NOMO-1 (cell line): ENCODE data around the gene ELMOD3.
"Not testable (repeated sequence)": the region's sequence is repeated elsewhere in the genome, so short reads cannot be mapped to it uniquely, and the experiment has no call there.

ENCODE experiments used
- DNase-seq, 2 experiments: peaks; one replicate each; lab custom pipeline; 2025; ENCODE audit not compliant: unreplicated experiment in 2 of 2; lab: John Stamatoyannopoulos, UW

Gene ELMOD3

DNA sequence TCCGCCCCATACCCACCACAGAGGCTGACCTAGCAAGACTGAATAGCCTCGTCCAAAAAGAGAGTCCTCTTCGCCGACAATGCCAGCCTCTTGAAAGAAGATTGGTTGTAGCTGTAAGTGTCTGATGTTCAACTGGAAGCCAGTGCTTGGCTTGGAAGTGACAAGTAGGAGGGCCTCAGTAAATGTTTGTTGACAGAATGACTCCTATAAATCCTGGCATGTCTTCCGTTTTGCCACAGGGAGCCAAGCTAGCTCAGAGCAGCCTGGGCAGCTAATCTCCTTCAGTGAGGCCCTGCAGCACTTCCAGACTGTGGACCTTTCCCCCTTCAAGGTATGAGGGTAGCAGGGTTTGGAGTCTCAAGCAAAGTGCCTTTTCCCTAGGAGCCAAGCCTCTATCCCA is 14.9 kb downstream of the ELMOD3 start:
- no peak for DNase-seq

DNA sequence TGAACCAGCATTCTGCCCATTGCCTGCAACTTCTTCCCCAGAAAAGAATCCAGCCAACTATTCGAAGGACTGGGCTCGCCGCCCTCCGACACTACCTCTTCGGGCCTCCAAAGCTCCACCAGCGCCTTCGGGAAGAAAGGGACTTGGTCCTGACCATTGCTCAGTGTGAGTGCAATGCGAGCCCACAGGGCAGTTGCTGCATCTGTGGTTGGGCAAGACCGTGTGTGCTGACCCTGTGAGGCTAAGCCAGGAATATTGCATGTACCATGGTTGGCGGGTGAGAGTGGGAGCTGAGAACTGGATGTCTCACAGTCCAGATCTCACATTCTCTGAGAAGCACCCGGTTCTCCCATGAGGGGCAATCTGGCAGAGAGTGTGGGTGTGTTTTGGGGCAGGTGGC is 16.5 kb downstream of the ELMOD3 start:
- DNase-seq = no peak

DNA sequence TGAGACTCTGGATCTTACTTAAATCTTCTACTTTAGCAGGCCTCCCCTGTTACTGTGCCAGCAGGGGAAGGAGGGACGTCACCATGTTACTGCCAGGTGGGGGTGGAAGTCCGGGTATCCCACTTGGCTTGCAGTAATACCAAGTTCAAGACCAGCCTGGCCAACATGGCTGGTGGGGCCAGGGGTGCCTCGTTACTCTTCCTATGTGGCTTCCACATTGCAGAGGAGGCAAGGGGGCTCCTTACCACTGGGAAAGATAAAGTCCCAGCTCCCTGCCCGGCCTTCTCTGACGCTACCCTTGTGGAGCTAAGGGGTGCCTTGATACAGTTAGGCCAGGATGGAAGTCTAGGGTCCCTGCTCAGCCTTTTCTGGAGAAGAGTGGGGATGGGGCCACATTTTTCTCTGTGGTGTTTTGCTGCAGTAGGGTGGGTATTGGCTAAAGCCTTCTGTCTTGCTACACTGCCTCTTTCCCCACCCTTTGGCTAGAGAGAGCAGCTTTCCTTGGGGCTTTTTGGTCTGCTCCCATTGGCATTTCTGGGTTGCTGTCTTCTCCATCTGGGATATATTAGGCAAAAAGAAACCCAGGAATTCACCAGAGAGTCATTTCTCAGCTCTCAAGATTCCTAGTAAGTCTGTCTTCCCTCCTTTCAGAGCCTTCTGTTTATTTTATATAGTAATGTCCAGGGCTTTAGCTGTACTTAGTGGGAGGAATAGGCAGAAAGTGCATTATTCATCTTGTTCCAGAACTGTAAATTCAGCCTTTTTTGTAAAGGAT is 21.9 kb downstream of the ELMOD3 start:
- no peak for DNase-seq

DNA sequence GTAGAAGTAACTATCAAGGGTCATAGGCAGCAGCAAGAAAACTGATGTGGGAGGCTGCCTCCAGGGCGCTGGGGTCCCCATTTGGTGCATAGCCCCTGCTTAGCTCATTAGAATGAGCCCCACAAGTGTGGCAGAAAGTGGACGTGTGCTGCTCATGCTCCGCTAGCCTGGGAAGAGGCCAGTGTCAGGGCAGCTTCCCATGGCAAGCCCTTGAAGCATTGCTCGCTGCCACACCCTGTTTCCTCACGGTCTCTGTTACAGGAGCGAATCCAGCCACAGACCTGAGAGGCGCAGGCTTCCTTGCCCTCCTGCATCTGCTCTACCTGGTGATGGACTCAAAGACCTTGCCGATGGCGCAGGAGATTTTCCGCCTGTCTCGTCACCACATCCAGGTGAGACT is 22.5 kb downstream of the ELMOD3 start:
- no peak for DNase-seq

DNA sequence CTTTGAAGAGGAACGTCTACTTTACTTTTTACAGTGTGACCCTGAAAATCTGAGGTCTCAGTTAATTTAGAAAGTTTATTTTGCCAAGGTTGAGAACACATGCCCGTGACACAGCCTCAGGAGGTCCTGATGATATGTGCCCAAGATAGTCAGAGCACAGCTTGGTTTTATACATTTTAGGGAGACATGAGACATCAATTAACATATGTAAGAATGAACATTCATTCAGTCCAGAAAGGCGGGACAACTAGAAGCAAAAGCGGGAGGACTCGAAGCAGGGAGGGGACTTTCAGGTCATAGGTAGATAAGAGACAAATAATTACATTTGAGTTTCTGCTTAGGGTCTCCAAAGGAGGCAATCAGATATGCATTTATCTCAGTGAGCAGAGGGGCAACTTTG is 23.7 kb downstream of the ELMOD3 start:
- no peak for DNase-seq

DNA sequence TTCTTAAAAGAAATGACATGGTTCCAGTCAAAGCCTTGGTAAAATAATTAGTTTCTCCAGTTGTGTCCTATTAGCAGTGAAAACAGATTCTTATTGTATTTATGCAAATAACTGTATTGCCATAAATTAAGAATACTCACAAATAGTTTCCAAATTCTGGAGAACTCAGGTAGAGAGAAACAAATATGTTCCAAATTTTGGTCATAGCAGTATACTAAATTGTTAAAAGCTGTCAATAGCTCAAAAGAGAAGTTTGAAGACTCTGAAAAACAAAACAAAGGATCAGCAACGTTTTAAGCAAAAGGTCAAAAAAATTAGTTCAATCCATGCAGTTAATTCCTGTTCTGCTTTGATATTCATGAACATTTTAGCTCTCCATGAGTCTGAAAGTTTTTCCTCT is 25.5 kb downstream of the ELMOD3 start:
- no peak for DNase-seq

DNA sequence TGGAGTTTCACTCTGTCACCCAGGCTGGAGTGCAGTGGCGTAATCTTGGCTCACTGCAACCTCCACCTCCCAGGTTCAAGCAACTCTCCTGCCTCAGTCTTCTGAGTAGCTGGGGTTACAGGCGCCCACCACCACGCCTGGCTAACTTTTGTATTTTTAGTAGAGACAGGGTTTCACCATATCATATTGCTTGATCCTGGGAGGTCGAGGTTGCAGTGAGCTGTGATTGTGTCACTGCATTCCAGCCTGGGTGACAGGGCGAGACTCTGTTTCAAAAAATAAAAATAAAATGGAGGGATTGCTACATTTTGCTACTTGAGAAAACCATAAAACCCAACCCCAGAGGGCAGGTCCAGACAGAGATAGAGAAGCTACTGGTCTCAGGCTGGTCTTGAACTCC is 28.6 kb downstream of the ELMOD3 start:
- not testable (repeated sequence) for DNase-seq

DNA sequence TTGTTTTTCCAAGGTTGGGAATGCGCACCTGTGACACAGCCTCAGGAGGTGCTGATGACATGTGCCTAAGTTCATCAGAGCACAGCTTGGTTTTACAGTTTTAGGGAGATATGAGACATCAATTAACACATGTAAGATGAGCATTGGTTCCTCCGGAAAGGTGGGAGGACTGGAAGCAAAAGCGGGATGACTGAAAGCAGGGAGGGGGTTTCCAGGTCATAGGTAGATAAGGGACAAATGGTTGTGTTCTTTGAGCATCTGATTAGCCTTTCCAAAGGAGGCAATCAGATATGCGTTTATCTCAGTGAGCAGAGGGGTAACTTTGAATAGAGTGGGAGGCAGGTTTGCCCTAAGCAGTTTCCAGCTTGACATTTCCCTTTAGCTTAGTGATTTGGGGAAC is 29.3 kb downstream of the ELMOD3 start:
- no peak for DNase-seq

DNA sequence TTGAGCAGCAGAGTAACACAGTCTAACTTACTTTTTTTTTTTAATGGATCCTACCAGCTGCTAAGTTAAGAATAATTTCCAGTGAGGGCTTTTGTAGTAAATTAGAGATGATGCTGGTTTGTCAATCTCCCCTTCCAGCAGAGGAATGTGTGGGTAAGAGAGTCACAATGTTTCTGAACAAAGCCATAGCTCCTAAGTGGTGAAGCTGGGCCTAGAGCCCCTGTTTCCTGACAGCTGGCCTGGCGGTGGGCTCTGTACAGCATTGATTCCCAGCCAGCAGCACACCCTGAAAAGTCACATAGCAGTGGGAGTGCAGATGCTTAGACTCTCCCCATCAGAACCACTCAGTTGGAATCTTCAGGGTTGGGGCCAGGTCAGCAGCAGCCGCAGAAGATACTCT is 31.2 kb downstream of the ELMOD3 start:
- DNase-seq = no peak

DNA sequence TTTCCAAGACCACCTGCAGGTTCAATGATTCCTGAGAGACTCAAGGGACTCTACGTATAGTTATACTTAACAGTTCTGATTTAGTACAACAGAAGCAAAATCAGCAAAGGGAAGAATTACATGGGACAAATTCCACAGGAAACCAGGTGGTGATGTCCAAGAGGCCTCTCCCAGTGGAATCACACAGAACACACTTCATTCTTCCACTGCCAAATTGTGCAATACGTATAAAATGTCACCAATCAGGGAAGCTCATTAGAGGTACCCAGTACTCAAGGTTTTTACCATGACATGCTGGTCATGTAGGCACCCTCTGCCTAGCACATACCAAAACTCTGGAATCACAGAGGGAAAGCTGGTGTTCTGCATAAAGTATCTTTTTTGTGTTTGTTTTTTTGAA is 33.2 kb downstream of the ELMOD3 start:
- DNase-seq = no peak

DNA sequence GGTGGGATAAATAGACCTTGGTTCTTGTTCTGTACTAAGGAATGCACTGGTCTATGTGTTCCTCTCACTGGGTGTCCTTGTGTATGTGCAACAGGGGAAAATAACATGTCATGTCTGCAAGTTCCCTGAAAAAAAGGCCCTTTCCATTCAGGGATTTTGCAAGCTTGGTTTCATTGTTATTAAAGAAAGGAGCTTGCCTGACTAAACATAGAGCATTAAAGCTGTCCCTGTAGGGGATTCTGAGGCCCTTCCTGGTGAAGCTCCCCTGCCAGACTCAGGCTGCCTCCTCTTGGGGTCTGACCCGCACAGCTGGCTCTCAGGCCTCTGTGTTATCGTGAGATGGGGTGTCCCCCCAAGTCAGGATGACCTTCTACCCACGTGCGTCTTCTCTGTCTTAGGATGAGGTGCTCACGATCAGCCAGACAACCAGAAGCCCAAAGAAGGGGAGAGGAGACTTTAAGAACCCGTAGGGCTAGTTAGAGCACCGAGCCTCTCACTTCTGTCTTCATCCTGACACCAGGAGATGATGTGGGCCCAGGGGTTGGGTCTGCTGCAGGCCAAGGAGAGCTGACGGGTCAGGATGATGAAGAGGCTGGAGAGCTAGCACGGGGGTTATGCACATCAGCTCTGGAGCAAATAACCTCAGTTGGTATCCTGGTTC is 34.4 kb downstream of the ELMOD3 start:
- DNase-seq = no peak

DNA sequence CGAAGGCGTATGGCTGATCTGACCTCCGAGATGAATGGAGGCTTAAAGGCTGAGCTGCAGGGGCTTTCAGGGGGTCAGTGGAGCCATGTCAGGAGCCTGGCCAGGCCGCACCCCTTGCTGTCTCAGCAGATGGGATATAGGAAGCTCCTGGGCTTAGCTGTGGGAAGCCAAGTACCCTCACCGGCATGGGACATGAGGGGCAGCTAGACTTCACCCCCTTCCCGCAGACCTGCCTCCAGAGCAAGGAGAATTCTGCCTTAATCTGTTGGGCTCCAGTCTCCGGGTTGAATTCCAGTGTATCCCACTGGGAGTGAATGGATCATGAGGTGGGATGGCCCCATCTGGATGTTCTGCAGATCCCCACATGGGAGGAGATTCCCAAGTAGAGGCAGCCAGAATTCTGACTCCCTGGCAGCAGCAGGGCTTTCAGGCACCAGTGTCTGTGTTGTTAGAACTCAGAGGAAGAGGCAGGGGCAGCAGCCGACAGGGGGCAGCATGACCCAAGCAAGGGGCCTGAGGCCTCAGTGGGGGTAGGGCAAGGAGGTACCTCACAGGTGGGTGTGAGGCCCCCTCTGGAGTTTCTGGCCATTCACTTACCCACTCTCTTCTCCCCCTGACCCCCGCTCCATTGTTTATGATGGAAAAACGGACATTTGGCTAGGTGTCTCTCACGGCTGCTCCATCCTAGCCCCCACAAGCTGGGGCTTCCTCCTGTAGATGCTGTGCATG is 36.5 kb downstream of the ELMOD3 start:
- peak; percentile 27 to 43 for DNase-seq

DNA sequence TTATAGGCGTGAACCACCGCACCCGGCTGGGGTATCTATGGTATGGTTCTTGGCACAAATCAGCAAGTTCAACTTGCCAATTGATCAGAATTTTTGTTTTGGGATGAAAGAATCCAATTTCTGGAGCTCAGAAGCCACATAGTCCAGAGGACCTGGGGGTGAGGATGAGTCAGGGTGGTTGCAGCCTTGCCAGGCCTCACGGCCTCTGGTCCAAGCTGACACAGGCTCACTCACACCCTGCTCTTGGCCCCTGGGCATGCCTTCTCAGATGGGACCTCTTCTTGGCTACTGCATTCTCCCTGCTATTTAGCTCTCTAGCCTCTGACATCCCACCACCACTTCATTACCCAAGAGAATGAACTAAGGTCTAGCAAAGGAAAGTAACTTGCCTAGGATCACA is 39.3 kb downstream of the ELMOD3 start:
- no peak for DNase-seq

DNA sequence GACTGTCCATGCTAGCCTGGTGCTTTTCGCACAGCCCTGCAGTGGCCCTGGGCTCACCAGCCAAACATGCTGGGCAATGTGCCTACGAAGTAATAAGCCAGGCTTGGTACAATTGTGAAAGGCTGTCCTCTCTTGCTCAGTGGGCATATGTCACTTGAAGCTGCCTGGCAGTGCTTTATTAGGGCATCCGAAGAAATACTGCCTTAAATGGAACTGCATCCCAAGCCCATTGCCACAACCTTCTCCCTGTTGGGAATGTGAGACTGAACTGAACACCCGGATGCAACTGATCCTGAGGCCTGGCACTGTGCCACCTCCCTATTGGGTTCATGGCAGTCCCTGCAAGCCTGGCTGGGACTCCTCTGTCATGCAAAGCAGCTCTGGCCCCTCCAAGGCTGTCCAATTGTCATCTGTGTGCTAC is 39.7 kb downstream of the ELMOD3 start:
- no peak for DNase-seq

DNA sequence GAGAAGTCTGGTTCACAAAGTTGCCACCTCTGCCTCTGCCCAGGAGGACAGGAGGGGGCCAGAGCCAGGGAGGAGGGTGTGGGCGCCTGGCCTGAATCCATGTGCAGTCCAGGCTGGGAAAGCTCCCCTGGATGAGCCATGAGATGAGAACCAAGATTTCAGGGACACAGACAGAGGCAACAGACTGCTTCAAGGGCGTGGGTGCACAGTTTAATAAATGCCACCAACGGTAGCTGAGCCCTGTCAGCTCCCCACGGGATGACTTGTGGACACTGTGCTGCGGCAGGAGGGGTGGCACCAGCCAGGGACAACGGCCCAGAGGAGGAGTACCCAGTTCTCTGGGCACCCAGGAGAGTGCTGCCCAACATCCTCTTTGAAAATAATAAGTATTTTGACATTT is 40.4 kb downstream of the ELMOD3 start:
- no peak for DNase-seq

DNA sequence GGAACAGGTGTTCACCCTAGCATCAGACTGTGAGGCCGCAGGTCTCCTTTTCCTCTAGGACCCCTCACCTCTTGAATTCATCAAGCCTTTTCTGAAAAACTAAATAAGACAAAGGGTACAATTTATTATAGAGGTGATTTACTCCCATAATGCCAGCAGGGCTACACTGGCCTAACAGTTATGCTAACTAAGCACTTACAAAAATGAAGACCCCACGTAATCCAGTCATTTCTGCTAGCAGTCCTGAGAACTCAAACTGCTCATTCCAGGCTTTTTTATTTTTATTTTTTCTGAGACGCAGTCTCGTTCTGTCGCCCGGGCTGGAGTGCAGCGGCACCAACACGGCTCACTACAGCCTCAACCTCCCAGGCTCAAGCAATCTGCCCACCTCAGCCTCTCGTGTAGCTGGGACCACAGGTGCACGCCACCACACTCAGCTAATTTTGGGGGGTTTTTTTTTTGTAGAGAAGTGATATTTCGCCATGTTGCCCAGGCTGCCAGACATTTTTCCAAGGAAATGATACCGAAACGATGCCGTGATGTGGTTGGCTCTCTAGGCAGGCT is 41.4 kb downstream of the ELMOD3 start:
- DNase-seq = no peak

DNA sequence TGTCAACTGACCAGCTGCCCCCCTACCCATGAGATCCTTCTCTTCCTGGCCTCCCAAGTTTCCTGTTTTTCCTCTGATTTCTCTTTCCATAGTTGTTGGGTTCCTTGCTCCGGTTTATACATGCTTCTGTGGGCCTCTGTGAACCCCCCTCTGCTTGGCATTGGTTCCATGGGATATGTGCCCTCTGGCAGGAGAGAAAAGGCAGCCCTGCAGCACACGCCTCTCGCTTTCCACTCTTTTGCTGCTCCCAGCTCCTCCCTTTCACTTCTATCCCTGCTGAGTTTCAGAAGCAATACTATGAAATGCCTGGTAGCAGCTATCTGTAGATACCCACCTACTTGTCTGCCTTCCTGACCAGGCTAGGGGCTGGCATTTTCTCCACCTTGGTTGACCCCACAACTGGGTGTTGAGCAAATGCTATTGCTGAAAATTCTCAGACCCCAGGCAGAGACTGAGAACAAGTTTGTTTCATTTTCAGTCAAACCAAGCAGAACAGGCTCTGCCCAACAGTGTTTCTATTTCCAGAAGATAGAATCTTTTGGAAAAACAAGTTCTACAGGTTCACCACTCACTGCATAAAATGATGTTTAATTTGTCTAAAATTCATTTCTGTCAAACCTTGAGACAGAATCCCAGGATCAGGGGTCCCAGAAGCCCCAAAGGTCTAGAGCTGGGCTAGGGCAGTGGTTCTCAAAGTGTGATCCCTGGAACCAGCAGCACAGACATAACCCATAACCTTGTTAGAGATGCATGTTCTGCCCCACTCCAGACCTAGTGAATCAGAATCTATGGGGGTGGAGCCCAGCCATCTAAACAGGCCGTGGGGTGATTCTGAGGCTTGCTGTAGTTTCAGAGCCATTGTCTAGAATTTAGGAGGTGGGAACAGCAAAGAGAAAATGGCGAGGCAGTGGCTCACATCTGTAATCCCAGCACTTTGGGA is 42.2 kb downstream of the ELMOD3 start:
- no peak for DNase-seq

DNA sequence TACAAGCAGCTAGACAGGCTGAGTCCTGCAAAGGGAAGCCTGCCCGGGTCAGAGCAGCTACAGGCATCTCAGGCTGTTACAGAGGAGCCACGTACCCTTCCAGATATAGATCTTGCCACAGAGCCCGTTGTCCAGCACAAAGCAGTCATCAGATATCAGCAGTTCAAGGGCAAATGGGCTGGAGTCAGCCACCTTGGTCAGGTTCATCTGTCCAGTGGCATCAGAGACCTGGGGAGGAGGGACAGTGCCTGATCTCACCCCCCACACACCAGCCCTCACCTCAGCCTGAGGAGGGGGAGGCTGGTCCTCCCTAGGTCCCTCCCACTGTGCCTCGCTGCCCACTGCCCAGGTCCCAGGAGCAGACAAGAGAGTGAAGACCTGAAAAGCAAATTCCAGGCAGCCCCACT is 43.4 kb downstream of the ELMOD3 start:
- no peak for DNase-seq

DNA sequence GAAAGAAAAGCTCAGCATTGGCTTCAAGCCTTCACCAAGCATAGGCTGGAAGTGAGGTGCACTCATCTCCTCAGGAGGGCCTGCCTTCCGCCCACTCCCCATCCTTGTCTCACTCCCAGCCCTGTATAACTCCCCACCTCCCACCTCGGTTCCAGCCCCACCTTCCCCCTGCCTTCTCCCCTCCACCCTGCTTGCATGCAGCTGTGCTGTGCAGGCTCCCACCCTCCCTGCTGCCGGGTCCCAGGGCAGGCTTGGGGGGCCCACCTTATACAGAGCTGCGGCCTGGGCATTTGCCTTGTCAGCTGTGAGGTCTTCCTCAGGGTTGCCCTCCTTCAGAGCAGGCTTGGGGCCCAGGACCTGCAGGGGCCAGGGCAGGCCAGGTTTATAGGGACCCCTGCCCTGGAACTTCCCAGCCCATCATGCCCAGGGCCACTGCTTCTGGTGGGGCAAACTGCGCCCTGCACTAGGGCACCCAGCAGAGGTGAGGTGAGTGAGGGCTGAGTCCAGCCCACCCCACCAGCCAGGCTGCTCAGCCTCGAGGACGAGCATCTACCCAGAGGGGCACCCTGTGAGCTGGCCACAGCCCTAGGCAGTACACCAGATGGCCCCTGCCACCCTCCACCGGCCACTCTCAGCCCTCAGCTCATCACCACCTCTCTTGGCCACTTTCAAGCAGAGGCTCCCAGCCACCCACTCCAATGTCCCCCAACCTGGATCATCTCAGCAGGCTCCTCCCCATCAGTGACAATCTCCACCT is 44.0 kb downstream of the ELMOD3 start:
- no peak for DNase-seq

DNA sequence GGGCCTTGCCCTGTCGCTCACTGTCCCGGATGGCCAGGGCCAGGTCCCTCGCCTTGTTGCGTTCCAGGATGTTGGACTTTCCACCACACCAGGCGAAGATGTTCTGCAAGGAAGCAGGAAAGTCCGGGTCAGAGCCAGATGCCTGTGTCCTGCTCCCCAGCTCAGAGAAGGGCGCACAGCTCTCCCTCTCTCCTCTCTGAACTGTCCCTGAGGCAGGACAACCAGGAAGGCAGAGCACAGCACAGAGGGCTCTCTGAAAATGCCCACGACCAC is 44.5 kb downstream of the ELMOD3 start:
- no peak for DNase-seq
